K562 (cell line): ENCODE measurements around the gene ACTL8. TPM values are rescaled to one million over a fixed set of nuclear protein-coding genes. Genes with fewer than 3 reads are reported as not detected.

ENCODE experiments used
- CHD2 ChIP-seq: IDR thresholded peaks from 2 replicates; pipeline ENCODE4 v1.6.1; 2011; ENCODE audit warnings: low read depth, low read length
- EGR1 ChIP-seq: fragments of 450-650 bp; conservative IDR thresholded peaks from 2 replicates; pipeline ENCODE4 v1.6.1; 2017; ENCODE audit warnings: mild to moderate bottlenecking
- ELK3 ChIP-seq: fragments of 450-650 bp; formaldehyde crosslinking; IDR thresholded peaks from 2 replicates; pipeline ENCODE4 v1.4.0; 2020; ENCODE audit warnings: mild to moderate bottlenecking
- POLR3G ChIP-seq: IDR thresholded peaks from 2 replicates; pipeline ENCODE4 v1.6.1; 2011; ENCODE audit not compliant: insufficient read length, insufficient replicate concordance; ENCODE audit errors: extremely low read depth
- RAD21 ChIP-seq, 2 experiments: fragments of 250-450 bp in 1 of 2; fragments of 450-650 bp in 1 of 2; sonication (Bioruptor Pico) in 1 of 2; formaldehyde crosslinking in 1 of 2; IDR thresholded peaks in 1 of 2; conservative IDR thresholded peaks in 1 of 2; 2 replicates each; pipeline versions ENCODE4 v1.4.0 to v1.8.0; 2020 to 2022; ENCODE audit warnings: mild to moderate bottlenecking in 2 of 2, moderate library complexity in 1 of 2
- REST ChIP-seq, 2 experiments: fragments of 450-650 bp; formaldehyde crosslinking in 1 of 2; IDR thresholded peaks; 2 replicates each; pipeline versions ENCODE4 v1.4.0 to v1.6.1; 2014 to 2020; ENCODE audit warnings: mild to moderate bottlenecking in 2 of 2, borderline replicate concordance in 1 of 2, low read depth in 1 of 2
- SAFB ChIP-seq: fragments of 200-400 bp; formaldehyde crosslinking; IDR thresholded peaks from 2 replicates; pipeline ENCODE4 v1.6.1; 2017; ENCODE audit warnings: low read depth, low read length, borderline replicate concordance
- SMC3 ChIP-seq: conservative IDR thresholded peaks from 2 replicates; pipeline ENCODE4 v1.6.1; 2011; ENCODE audit warnings: low read depth, low read length, improper control_type of control experiment; ENCODE audit not compliant: insufficient read depth
- ZNF583 ChIP-seq: fragments of 250-450 bp; sonication (Bioruptor Pico); IDR thresholded peaks from 2 replicates; pipeline ENCODE4 v1.4.0; 2020
- polyA plus RNA-seq, 8 experiments: library from polyadenylated mRNA; depleted of rRNA in 4 of 8; stranded (reverse) in 5 of 8; unstranded in 3 of 8; fragments of >200 nt; fragmentation: Nextera tagmentation in 2 of 8; fragmentation: Illumina TruSeq in 1 of 8; extraction: Ambion mirVana in 2 of 8; extraction: Trizol in 1 of 8; gene quantifications; 2 replicates each; pipeline versions ENCODE4 v1.2.1 to v1.2.3, GENCODE V29; 2011 to 2014; ENCODE audit warnings: inconsistent platforms in 1 of 8, missing spikeins in 1 of 8
- total RNA-seq, 7 experiments: library from RNA; depleted of rRNA in 6 of 7; stranded (reverse); fragments of >200 nt in 6 of 7; fragmentation: Illumina TruSeq in 2 of 7; extraction: Trizol in 2 of 7; gene quantifications; 2 replicates each; pipeline versions ENCODE4 v1.2.1 to v1.2.3, GENCODE V29; 2011 to 2021; ENCODE audit warnings: low replicate concordance in 1 of 7

ACTL8 gene
- total and polyA plus RNA-seq, 9 of the 15 experiments (the other 6 are each of a cell fraction or from before 2014, with no cell fraction given): 0.30 to 3.3 (median 1.6) TPM

DNA sequence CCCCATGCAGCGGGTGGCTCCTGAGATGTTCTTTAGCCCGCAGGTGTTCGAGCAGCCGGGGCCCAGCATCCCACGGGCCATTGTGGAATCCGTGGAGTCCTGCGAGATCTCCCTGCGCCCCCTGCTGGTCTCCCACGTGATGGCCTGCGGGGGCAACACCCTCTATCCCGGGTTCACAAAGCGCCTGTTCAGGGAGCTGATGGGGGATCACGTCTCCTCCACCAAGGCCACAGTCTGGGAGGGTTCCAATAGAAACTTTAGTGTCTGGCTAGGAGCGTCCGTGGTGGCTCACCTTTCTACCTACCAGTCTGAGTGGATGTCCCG lies 71.0 kb downstream of the ACTL8 start (continued):
- TF ChIP-seq REST (IDR thresholded peaks at IDR 0.05; ENCODE audit: borderline replicate concordance) (peak; percentile 55), REST (CRISPR knock-in tag; IDR thresholded peaks at IDR 0.05; ENCODE audit: low read depth) (no peak), CHD2 (peak; percentile 25; the same call in 1 of the 2 replicates), ZNF583 (CRISPR knock-in tag) (no peak), SMC3 (peak; percentile 77; the same call in 1 of the 2 replicates), EGR1 (peak; percentile 47), SAFB (peak; percentile 45; the same call in 1 of the 2 replicates), POLR3G (no peak), ELK3 (CRISPR knock-in tag) (no peak), RAD21 (CRISPR knock-in tag; conservative IDR thresholded peaks at IDR 0.05 in 1 of 2, IDR thresholded peaks at IDR 0.05 in 1 of 2) (peak in 1 of 2 experiments; percentile 60; a peak in 2 of 4 replicates)
